Heart right ventricle (tissue), 16 donors: Measurements from ENCODE around the gene NXT1. TPM values are rescaled to one million over a fixed set of nuclear protein-coding genes. Genes with fewer than 3 reads are reported as not detected.

ENCODE experiments used
- ATAC-seq, 8 donors: fragments of 200-7000 bp; cut with Tn5 transposase; one replicate each; pipeline ENCODE4 v1.9.1; 2020; ENCODE audit warnings: mild to moderate bottlenecking in 8 of 8, moderate library complexity in 8 of 8, moderate number of reproducible peaks in 1 of 8
- DNase-seq, 2 donors: peaks; one replicate each; pipeline ENCODE4 v3.0.0-alpha.2; 2020
- H3K27ac ChIP-seq, 10 donors: fragments of 200-600 bp; sonication (generic) in 2 of 10; one replicate each; pipeline versions ENCODE4 v1.5.0 to v1.8.0; 2020 to 2022; ENCODE audit warnings: mild to moderate bottlenecking in 3 of 10
- H3K27me3 ChIP-seq, 7 donors: fragments of 200-600 bp; one replicate each; pipeline ENCODE4 v1.8.0; 2021 to 2022; ENCODE audit warnings: mild to moderate bottlenecking in 2 of 7
- H3K36me3 ChIP-seq, 9 donors: fragments of 200-600 bp; sonication (generic) in 1 of 9; one replicate each; pipeline versions ENCODE4 v1.5.0 to v1.8.0; 2020 to 2022; ENCODE audit warnings: mild to moderate bottlenecking in 2 of 9
- H3K4me1 ChIP-seq, 9 donors: fragments of 200-600 bp; sonication (generic) in 1 of 9; one replicate each; pipeline versions ENCODE4 v1.5.0 to v1.8.0; 2020 to 2022; ENCODE audit warnings: mild to moderate bottlenecking in 4 of 9
- H3K4me3 ChIP-seq, 10 donors: fragments of 200-600 bp; sonication (generic) in 2 of 10; one replicate each; pipeline versions ENCODE4 v1.5.0 to v1.8.0; 2020 to 2022; ENCODE audit warnings: mild to moderate bottlenecking in 7 of 10, moderate library complexity in 2 of 10
- H3K9me3 ChIP-seq, 11 donors: fragments of 200-600 bp in 10 of 11; sonication (generic) in 2 of 11; one replicate each; pipeline versions ENCODE4 v1.5.0 to v1.8.0; 2013 to 2022; ENCODE audit warnings: mild to moderate bottlenecking in 2 of 11, control low read depth in 1 of 11, moderate library complexity in 1 of 11
- WGBS, 2 donors: extraction: QIAGEN DNeasy Blood & Tissue Kit; methylation state at CpG; one replicate each; pipeline ENCODE4 v1.1.7; 2013; ENCODE audit warnings: inconsistent platforms in 1 of 2; 5-methylcytosine and 5-hydroxymethylcytosine counted together
- intact Hi-C, 10 donors: fragments of 100-400 bp; cut with DNase I; formaldehyde crosslinking; loops; one replicate each; pipeline versions ENCODE4 v1.11.1 to v1.14.2; 2022
- polyA plus RNA-seq, 2 donors: library from polyadenylated mRNA; stranded (reverse); fragments of 200-250 nt; gene quantifications; one replicate each; pipeline ENCODE4 v1.2.3, GENCODE V29; 2013
- total RNA-seq, 10 donors: library from RNA; stranded (reverse); fragmentation: NEBNext Ultra II Directional in 3 of 10; extraction: Animal tissue kit (Norgen Biotek cat#: 25700) in 3 of 10; gene quantifications; one replicate each; pipeline versions ENCODE4 v1.2.1 to v1.2.4, GENCODE V29; 2021 to 2023
- TF ChIP-seq, protein P1 (sequence below), 9 donors: fragments of 200-600 bp; sonication (generic) in 2 of 9; IDR thresholded peaks; one replicate each; pipeline versions ENCODE4 v1.5.0 to v1.8.0; 2021 to 2022; ENCODE audit warnings: antibody characterized with exemption in 9 of 9, mild to moderate bottlenecking in 5 of 9, moderate library complexity in 1 of 9
- donor health status: Arrhythmogenic right ventricular cardiomyopathy.
- donor health status: ischemic (EF 13 %, LVEDD 7.1; RV severe dilation, severe dysfunction).
- donor health status: healthy with polysubstance abuse.
- donor health status: DM: no; HTN: yes; CAD: no.
- donor health status: DM: no; HTN: no; CAD: no.
- donor health status: ischemic (EF 25% LVEDD 6.9; RV normal size, moderate dysfunction).
- donor health status: ischemic (EF 25% LVEDD 5.7; RV mildly dilated, moderate dysfunction).
- donor health status: healthy.
- donor health status: DM: yes; HTN: yes; CAD: no.
- donor health status: Ischemic cardiomyopathy.
- donor health status: ischemic (EF 35%, LVEDD 5.7; RV mildly dilated, moderate dysfunction).
- donor health status: nonischemic (EF 11% LVEDD 7.7; RV severe dilation, severe dysfunction).
- donor health status: DM: yes; HTN: yes; CAD: no.
- donor health status: PGD.
- donor health status: ischemic (EF 29% LVEDD 5.4; RV normal size, mild dysfunction).
- donor health status: nonischemic (EF 23%, LVEDD 6.1; RV moderate dilation, normal function).

The NXT1 gene
- total and polyA plus RNA-seq, 12 donors: 4.5 to 21.3 (median 6.6) TPM

DNA sequence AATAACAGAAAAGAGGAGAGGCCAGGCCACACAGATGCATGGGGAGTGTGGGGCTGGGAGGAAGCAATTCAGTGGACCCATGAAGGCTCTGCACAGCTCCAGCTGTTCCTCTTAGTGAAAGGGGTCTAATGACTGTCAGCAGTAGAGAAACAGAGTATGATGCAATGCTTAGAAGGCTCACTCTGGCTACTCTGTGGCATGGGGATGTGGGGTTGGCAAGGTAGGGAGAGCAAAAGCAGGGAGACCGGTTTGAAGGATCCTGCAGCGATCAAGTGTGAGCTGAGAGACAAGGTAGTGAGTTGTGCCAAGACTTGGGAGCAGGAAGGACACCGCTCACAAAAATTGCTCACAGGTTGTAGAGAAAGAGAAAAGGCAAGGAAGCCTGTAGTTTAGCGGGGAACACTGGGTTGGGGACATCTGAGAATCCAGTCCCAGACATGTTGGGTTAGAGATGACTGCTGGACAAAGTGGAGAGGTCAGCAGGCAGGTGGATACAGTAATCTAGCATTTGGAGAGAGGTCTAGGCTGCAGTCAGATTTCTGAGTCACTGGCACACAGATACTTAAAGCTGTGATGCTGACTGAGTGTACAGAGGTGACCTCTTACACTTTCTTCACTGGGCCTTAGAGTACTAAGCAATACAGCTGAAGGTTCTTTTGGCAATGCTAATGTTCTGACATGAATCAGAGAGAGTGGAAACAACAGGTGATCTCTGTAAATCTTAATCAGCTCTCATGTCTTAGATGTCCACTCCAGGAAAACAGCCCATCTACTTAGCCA lies 43.6 kb downstream of the NXT1 start:
- intact Hi-C loops: no loop called here
- Histone ChIP-seq H3K4me3 (no peak overlapping the region), H3K4me1 (peaks cover 2 to 25% (median 19%) of the 10 kb centered on the region in 9 donors), H3K9me3 (no peaks in the 10 kb centered on the region), H3K27ac (no peak overlapping the region), H3K36me3 (peaks cover 0 to 78% (median 24%) of the 10 kb centered on the region in 9 donors), H3K27me3 (no peaks in the 10 kb centered on the region)
- WGBS, 2 donors: 96 to 100% methylated on average over 4 of the region's 4 CpGs
- DNase-seq: no peak
- TF ChIP-seq, protein P1, sequence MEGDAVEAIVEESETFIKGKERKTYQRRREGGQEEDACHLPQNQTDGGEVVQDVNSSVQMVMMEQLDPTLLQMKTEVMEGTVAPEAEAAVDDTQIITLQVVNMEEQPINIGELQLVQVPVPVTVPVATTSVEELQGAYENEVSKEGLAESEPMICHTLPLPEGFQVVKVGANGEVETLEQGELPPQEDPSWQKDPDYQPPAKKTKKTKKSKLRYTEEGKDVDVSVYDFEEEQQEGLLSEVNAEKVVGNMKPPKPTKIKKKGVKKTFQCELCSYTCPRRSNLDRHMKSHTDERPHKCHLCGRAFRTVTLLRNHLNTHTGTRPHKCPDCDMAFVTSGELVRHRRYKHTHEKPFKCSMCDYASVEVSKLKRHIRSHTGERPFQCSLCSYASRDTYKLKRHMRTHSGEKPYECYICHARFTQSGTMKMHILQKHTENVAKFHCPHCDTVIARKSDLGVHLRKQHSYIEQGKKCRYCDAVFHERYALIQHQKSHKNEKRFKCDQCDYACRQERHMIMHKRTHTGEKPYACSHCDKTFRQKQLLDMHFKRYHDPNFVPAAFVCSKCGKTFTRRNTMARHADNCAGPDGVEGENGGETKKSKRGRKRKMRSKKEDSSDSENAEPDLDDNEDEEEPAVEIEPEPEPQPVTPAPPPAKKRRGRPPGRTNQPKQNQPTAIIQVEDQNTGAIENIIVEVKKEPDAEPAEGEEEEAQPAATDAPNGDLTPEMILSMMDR (IDR thresholded peaks at IDR 0.05): no peak
- ATAC-seq: no peak

DNA sequence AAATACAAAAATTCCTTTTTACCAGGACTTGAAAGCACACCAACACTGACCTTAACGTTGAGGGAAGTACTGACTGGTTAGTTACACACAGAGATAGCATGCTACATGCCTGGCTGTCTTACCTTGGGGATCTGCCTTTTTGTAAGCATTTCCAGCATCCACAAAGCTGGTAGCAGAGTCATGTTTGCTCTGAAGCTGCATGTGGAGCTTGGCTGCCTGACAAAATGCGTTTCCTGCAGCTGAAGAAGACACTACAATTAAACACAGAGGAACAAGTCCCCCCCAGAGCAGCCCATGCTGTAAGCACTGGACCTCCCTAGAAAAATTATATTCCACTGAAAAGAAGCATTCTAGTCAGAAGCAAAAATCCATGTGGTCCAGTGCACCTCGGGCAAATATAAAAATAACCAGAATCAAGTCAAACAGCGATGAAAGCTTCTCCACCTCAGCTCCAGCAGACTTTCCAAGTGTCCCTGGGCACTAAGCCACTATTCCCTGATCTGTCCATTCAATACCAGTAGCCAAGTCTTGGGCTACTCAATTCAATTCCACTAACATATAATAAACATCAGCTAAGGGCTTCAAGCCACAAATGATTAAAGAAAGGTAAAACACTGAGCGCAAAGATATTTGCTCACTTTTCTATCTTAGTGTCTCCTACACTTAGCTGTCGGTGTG lies 46.5 kb downstream of the NXT1 start:
- peaks cover 0 to 62% (median 19%) of the 10 kb centered on the region in 9 donors for H3K36me3 ChIP-seq
- H3K4me3 ChIP-seq: no peak overlapping the region
- no peaks in the 10 kb centered on the region for H3K9me3 ChIP-seq
- peak in 4 of 8 donors; percentile 23 to 35 (median 26) for ATAC-seq
- H3K4me1 ChIP-seq: peaks cover 2 to 44% (median 25%) of the 10 kb centered on the region in 9 donors
- intact Hi-C loops: no loop called here
- WGBS, 2 donors: 41 to 46% methylated on average over 6 of the region's 6 CpGs
- TF ChIP-seq, protein P1 (IDR thresholded peaks at IDR 0.05): no peak
- no peaks in the 10 kb centered on the region for H3K27me3 ChIP-seq
- DNase-seq: no peak
- peak overlapping the region in 4 of 10 donors; percentile 7 to 73 (median 44) for H3K27ac ChIP-seq

DNA sequence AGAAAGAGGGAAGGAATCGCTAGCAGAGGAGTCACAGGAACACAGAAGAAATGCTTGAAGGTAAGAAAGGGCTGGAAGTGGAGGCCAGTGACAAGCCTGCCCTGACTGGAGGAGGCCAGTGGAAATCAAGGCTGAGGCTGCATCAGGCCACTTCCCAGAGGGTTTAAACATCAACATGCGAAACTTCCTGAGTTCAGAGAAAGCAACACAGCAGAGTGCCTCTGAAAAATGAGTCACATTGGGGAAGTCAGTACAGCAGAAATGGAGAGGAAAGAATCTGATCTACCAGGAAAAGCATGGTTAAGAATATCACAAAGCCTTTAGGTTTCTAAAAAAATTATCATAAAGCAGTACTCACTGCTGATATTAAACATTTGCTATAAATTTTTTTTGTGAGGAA lies 47.4 kb downstream of the NXT1 start:
- TF ChIP-seq, protein P1 (IDR thresholded peaks at IDR 0.05): no peak
- Histone ChIP-seq H3K27ac (peak overlapping the region in 5 of 10 donors; percentile 19 to 73 (median 40)), H3K4me1 (peaks cover 2 to 48% (median 25%) of the 10 kb centered on the region in 9 donors), H3K27me3 (no peaks in the 10 kb centered on the region), H3K9me3 (no peaks in the 10 kb centered on the region), H3K4me3 (no peak overlapping the region), H3K36me3 (peaks cover 0 to 61% (median 19%) of the 10 kb centered on the region in 9 donors)
- intact Hi-C loops: no loop called here
- DNase-seq (peak in 1 of 2 donors; percentile 37), ATAC-seq (peak in 6 of 8 donors; percentile 51 to 73 (median 54))
- WGBS, 2 donors: 66 to 81% methylated on average over 2 of the region's 2 CpGs

DNA sequence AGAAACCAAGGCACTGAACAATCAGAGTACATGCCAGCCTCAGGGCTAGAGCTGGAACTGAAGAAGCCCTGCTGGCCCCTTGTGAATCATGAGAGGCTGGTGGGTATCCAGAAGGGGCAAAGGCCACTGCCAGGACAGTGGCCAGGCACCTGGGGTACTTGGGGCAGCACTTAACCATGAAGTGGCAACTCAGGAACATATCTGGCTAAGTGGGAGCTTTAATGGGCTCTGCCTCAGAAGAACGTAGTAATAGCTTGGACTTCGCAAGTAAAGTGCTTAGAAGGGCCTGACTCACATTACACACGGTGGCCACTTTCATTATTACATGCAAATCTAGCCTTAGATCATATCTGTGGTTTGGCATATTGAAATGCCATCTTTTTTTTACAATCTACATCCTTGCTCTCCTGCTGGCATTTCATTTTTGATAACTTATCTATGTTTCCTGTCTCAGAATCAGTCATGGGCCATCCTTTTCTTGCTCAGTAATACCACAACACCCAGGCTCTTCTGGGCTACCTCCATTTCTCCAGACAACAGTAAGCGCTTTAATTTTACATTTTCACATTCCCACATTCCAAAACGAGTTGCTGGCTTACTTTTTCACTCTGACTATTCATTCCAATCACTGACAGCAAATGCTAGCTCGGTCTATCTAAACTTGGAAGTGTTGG lies 49.1 kb downstream of the NXT1 start:
- TF ChIP-seq, protein P1 (IDR thresholded peaks at IDR 0.05): no peak
- Histone ChIP-seq H3K4me3 (no peak overlapping the region), H3K4me1 (peaks cover 2 to 66% (median 36%) of the 10 kb centered on the region in 9 donors), H3K27ac (peak overlapping the region in 4 of 10 donors; percentile 11 to 63 (median 42)), H3K36me3 (peaks cover 0 to 44% (median 7%) of the 10 kb centered on the region in 9 donors), H3K27me3 (no peaks in the 10 kb centered on the region), H3K9me3 (no peaks in the 10 kb centered on the region)
- 68 to 72% methylated on average over 6 of the region's 6 CpGs for WGBS, 2 donors
- intact Hi-C loops: no loop called here
- DNase-seq (no peak), ATAC-seq (no peak)
